ENCODE measurements around the gene AKR1E2.
"Not testable (repeated sequence)": the region's sequence is repeated elsewhere in the genome, so short reads cannot be mapped to it uniquely, and the experiment has no call there.

AKR1E2 gene

DNA sequence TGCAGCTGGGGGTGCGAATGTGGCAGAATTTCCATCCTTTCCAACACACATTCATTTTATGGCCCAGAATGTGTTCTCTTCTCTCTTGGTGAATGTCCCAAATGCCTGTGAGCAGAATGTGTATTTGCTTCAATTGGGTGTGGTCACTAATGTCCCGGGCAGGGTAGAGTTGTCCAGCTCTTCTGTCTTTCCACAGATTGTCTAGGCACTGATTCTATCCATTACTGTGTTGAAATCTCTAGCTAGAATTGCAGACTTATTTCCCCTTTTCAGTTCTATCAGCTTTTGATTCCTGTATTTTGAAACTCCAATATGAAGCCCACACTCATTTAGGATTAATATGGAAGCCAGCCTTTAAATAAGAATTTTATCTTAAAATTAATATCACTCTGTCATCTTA is 14.0 kb upstream of the AKR1E2 start:
- DNase-seq (ENCODE audit: extremely low spot score, insufficient read length, low read depth) (no peak), FAIRE-seq (no peak)

DNA sequence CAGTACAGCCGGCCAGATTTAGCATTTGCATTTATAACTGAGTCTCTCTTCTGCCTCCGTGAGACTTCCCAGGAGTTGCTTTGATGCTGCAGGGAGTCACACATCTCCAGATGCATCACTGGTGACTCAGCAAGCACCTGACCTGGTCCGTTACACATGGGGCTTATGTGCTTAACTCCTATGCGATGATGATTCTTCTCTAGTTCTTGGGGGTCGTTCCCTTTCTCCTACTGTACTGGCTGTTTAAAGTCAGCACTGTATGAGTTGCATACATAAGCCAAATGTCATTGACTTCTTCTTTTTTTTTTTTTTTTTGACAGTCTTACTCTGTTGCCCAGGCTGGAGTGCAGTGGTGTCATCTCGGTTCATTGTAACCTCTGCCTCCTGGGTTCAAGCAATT is 13.0 kb upstream of the AKR1E2 start:
- FAIRE-seq (no peak), DNase-seq (ENCODE audit: extremely low spot score, insufficient read length, low read depth) (no peak)

DNA sequence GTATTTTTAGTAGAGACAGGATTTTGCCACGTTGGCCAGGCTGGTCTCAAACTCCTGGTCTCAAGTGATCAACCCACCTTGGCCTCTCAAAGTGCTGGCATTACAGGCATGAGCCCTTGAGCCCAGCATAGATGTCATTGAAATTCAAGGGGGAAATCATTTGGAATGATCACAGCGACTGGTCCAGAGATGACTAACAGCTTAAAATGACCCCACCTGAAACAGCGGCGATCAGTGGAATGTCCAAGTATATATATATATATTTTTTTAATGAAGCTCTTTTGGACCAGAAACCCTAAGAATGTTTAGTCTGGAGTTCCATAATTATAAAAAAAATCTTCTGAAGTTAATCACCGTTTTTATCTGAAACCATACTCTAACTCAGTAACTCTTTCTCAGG is 12.5 kb upstream of the AKR1E2 start:
- FAIRE-seq (no peak), DNase-seq (ENCODE audit: extremely low spot score, insufficient read length, low read depth) (no peak)

DNA sequence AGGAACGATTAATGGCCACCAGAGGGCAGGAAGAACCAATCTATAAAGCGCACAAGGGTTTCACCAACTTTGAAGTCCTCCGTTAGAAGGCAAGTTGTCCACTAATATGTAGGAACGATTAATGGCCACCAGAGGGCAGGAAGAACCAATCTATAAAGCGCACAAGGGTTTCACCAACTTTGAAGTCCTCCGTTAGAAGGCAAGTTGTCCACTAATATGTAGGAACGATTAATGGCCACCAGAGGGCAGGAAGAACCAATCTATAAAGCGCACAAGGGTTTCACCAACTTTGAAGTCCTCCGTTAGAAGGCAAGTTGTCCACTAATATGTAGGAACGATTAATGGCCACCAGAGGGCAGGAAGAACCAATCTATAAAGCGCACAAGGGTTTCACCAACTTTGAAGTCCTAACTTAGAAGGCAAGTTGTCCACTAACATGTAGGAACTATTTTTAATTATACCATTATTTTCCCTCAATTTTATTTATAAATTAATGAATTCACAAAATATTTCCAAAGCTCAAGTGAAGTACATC is 10.3 kb upstream of the AKR1E2 start:
- not testable (repeated sequence) for FAIRE-seq; DNase-seq (ENCODE audit: extremely low spot score, insufficient read length, low read depth)

DNA sequence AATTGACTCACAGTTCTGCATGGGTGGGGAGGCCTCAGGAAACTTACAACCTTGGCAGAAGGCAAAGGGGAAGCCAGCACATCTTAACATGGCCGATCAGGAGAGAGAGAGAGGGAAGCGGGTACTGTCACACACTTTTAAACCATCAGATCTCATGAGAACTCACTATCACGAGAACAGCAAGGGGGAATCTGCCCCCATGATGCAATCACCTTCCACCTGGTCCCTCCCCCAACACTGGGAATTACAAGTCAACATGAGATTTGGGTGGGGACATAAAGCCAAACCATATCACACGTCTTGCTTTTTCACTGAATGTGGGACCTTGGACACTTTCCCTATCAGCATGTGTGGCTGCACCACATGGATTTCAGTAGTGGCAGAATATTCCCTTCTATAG is 9.0 kb upstream of the AKR1E2 start:
- FAIRE-seq (no peak), DNase-seq (ENCODE audit: extremely low spot score, insufficient read length, low read depth) (no peak)

DNA sequence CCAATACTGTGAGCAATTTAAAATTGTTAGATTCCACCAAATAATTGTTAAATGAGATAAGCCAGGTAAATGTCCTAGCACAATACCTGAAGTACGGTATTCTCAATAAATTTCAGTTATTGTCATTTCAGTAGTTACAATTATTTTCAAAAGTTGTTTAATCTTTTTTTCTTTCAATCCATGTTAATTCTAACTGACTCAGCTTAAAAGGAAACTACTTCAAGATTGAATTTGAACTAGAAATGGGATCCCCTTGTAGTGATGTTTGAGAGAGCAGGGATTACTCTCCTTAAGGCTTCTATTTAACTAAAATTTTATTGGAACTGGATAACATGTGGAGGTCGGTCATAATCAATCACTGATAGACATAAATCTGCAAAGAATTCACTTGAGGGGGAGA is 6.9 kb upstream of the AKR1E2 start:
- FAIRE-seq (no peak), DNase-seq (ENCODE audit: extremely low spot score, insufficient read length, low read depth) (no peak)

DNA sequence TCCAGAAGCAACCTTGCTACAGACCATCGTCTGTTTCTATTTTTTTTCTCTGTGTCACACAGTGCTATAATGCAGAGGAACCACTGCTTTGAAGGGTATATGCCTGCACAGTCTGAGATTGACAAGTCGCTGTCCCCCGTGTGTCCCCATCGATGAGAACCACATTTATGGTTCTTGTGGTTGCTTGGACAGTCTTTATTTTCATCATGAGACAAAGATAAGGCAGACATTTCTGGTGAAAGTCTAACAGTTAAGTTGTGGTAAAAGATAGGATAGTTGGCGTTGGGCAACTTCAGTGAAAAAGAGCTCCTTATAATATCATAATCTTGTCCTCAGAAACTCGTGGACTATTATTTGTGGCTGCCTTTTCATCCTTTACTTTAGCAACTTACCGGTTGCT is 6.3 kb upstream of the AKR1E2 start:
- FAIRE-seq (no peak), DNase-seq (ENCODE audit: extremely low spot score, insufficient read length, low read depth) (no peak)

DNA sequence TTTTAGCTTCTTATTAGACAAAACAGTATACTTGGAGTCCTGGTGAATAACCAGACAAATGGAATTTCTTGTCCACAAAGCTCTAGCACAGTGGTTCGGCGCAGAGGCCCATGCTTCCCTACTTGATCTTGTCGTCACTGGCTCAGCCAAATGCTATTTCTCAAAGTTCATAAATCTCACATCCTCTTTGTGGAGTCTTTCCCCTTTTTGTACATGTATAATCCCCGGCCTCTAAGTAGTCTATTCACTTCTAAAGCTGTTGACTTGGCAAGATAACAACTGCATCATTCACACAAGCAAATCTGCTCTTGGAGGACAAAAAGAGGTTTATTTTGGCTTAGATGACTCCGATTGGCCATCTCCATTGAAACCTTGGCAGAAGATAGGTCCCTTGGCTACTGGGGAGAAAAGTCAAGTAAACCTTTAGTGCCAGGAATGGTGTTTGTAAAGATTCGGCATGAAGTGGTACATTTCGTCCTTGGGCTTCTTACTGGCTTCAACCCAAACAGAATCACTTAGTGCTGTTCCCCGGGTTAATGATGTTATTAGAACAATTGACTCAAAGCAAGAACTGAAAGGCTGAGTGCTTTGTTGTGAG is 5.1 kb upstream of the AKR1E2 start:
- FAIRE-seq = no peak

DNA sequence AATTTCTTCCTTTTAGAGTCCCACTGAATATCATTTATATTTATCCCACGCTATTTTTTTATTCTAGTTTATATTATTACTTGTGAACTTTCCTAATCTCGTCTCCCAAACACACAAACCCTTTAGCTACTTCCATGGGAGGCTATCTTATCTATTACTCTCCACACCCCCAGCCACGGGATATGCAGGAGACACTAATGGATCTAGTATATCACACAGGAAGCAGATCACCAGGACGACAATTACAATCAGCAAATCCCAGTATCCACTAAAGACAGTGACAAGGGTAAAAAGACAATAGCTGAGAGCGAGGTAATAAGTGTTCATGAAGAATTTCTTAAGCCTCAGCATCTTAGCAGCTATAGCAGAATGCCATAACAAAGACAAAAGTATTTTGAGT is 3.8 kb upstream of the AKR1E2 start:
- no peak for FAIRE-seq

More for the DNA sequence above, 5.1 kb upstream of the AKR1E2 start:
- DNase-seq (ENCODE audit: extremely low spot score, insufficient read length, low read depth) = no peak

DNA sequence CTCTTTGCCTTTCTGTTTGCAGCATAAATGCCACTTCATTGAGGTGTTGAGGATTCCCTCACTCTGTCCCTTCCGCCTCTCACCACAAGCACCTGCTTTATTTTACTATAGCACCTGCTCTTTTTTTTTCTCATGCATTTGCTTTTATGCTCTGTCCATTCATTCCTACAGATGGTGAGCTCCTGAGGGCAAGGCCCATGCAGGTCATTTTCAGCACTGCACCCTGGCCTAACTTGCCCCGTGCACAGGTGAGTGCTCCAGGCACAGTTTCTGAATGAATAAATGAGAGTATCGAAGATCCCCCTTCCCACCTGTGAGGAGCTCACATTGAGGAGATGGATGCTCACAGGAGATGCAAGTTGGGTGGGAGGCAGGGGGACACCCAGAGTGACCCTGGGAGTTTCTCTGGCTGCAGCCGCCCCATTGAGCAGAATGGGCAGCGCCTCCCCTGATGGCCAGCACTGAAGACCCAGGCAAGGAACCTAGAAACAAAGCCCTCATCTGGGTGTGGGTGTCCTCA is 1.2 kb upstream of the AKR1E2 start:
- DNase-seq (ENCODE audit: extremely low spot score, insufficient read length, low read depth) (no peak), FAIRE-seq (no peak)

More for the DNA sequence above, 3.8 kb upstream of the AKR1E2 start:
- no peak for DNase-seq (ENCODE audit: extremely low spot score, insufficient read length, low read depth)

DNA sequence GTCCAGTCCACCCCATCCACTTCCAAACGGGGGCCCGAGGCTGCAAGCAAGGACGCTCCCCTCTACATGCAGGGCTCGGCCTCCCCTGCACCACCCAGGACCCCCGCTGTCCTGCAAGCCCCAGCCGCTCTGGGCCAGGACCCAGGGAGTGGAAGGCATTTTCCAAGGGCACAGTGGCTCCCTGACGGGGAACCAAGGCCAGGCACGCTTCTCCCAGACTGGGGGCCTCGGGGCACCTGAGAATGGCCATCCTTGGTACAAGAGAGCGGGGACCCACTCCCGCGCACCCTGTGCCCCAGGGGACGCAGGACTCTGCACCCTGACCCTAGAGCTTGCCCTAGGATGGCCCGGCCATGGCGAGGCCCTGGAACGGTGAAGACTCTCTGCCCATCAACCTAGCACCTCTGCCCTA is 545 bp upstream of the AKR1E2 start:
- DNase-seq (ENCODE audit: extremely low spot score, insufficient read length, low read depth) (no peak), FAIRE-seq (no peak)

DNA sequence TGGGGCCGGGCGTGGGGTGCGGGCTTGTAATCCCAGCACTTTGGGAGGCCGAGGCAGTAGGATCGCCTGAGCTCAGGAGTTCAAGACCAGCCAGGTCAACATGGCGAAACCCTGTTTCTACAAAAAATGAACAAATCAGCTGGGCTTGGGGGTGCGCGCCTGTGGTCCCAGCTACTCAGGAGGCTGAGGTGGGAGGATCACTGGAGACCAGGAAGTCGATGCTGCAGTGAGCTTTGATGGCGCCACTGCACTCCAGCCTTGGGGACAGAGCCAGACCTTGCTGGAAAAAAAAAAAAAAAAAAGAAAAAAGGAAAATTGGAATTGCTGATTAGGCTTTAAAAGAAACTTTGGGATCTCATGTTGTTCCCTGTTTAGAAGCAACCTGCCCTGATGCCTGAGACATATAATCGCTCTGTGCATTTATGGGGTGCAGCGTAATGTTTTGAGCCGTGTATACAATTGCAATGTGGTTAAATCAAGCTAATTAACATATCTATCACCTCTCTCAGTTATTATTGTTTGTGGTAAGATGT is 851 bp downstream of the AKR1E2 start:
- no peak for DNase-seq (ENCODE audit: extremely low spot score, insufficient read length, low read depth)
- FAIRE-seq = no peak

DNA sequence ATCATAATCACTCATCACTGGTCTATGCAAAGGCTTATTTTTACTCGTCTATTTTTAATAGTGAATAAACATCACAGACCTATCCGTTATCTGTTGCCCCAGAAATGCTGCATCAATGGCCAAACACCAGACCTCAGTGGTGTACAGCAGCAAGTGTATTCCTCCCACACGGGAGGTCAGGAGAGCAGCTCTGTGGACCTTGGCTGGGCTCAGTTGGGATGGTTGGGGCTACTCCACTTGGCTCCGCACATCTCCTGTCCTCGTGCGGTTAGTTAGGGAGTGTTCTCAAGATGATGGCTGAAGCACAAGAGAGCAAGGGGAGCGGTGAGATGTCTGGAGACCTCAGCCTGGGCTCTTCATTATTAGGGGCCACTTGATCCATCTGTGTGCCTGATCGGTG is 2.0 kb downstream of the AKR1E2 start:
- FAIRE-seq (no peak), DNase-seq (ENCODE audit: extremely low spot score, insufficient read length, low read depth) (no peak)

DNA sequence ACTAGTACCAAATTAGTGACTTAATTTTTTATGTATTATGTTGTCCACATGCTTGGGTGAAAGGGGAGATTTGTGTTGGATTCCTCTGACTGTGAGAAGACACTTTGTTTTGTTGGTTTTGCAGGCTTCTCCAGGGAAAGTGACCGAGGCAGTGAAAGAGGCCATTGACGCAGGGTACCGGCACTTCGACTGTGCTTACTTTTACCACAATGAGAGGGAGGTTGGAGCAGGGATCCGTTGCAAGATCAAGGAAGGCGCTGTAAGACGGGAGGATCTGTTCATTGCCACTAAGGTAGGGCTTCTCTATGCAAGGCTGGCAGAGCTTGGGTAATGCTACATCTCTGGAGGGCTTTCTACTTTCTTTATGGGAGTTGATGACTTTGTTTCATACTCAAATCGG is 4.5 kb downstream of the AKR1E2 start:
- FAIRE-seq (no peak), DNase-seq (ENCODE audit: extremely low spot score, insufficient read length, low read depth) (no peak)

DNA sequence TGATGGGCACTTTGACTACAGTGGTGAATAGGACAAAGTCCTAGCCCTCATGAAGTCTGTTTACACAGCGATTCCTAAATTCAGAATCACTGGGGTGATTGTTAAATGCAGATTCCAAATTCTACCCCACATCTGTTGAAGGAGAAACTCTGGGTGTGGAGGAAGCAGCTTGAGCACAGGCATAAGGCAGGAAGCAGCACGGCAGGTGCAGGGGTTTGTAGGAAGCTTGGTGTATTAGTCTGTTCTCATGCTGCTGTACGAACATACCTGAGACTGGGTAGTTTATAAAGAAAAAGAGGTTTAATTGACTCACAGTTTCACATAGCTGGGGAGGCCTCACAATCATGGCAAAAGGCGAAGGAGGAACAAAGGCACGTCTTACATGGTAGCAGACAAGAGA is 5.1 kb downstream of the AKR1E2 start:
- FAIRE-seq = no peak
- no peak for DNase-seq (ENCODE audit: extremely low spot score, insufficient read length, low read depth)

DNA sequence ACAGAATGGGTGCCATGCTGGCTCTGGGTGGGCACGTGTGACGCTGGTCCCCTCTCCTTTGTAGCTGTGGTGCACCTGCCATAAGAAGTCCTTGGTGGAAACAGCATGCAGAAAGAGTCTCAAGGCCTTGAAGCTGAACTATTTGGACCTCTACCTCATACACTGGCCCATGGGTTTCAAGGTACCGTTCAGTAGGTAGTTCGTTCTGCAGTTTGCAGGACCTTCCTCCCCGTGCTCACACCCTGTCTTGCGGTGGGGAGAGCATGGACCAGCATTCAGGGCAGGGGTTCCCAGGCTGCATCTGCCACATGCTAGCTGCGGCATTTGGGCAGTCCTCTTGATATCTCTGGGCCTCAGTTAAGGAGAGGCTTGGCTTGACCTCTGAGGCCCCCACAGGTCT is 7.3 kb downstream of the AKR1E2 start:
- FAIRE-seq (no peak), DNase-seq (ENCODE audit: extremely low spot score, insufficient read length, low read depth) (no peak)

DNA sequence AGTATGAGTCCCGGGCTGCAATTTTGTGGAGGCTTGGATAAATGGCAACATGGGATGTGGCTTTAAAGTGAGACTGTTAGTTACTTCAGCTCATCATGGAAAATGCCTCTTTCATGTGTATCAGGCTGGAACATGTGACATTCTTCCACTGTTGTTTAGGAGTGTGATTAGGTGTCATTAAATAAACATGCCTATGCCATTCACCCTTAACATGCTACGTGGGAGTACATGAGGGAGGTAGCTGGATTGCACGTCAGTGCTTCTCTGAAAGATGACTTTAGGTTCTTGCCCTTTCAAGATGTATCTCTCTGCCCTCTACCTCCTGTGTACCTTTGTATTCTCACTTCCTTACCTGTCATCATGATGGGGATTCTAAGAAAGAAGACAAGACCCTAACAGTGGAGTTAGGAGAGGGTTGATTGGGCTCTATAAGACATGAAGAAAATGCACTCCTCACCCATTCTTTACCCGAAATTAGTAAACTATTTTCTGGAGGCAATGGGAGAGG is 8.9 kb downstream of the AKR1E2 start:
- DNase-seq (ENCODE audit: extremely low spot score, insufficient read length, low read depth) (no peak), FAIRE-seq (no peak)

DNA sequence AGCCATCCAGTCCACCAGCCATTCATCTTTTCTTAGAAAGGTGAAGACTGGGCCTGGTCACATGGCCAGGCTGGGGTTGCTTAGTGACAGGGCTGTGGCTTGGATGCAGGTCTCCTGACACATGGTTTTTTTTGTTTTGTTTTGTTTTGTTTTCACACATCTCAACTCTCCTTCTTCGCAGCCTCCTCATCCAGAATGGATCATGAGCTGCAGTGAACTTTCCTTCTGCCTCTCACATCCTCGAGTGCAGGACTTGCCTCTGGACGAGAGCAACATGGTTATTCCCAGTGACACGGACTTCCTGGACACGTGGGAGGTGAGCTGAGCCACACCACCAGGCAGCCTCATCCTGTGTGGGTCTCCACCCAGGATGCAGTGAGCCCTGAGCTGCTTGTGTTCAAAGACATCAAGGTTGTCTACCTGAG is 9.5 kb downstream of the AKR1E2 start:
- no peak for FAIRE-seq
- DNase-seq (ENCODE audit: extremely low spot score, insufficient read length, low read depth) = no peak

DNA sequence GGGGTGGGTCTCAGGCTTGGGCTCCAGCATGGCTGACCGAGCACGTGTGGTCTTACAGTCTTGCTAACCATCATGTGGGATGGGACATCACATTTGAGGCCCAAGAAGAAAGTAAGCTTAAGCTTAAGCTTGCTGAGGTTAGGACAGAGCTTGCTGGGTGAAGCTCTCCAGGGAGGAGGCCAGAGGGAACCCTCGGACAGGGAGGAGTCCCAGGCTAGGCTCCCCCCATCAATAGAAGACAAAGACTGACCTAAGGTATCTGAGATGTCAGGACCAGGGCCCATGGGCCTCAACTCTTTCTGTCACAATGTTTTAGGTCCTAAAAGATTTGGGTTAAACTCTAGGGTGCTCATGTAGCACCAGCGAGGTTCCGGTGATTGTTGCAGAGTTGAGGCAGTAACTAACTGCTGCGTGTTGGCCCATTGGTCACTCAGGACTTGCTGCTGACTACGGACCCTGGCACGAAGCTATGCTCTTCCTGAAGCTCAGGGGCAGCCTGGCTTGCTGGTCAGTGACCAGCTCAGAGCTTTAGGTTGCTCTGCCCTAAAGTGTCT is 10.5 kb downstream of the AKR1E2 start:
- no peak for DNase-seq (ENCODE audit: extremely low spot score, insufficient read length, low read depth)
- no peak for FAIRE-seq

DNA sequence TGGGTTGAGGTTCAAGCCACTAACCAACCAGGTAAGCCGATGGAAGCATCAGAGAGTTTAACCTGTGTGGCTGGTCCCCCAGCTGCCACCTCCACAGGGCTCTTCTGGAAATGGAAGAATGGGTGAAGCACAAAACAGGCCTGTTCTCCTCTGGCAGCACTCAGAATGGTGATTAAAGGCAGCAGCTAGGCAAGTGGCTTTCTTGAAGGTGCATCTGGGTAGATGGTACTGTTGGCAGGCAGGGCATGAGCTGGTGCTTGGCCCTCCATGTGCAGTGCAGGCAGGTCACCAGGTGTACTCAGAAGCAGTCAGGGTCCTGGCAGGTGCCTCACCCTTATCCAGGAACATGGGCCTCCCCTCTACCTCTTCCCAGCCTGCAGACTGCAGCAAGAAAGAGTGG is 11.5 kb downstream of the AKR1E2 start:
- DNase-seq (ENCODE audit: extremely low spot score, insufficient read length, low read depth) (no peak), FAIRE-seq (no peak)

DNA sequence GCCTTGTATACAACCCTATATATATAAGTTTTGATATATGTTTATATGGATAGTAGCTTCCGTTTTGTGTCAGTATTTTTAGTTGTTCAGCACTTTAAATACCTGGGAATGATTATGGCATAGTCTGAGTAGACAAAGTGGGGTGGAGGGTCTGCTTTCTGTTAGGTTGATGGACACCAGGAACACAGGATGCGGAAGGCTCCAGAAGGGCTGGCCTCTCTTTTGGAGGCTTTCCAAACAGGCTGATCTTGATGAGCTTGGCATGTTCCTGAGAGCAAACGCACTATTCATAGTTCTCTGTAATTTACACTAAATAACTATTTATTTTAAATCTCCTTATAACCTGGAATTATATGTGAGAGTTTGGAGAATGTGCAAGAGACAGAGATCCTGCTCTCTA is 12.7 kb downstream of the AKR1E2 start:
- no peak for FAIRE-seq

More for the DNA sequence above, 12.7 kb downstream of the AKR1E2 start:
- DNase-seq (ENCODE audit: extremely low spot score, insufficient read length, low read depth) = no peak

All from GM18507 (cell line).